Measurements from ENCODE around the gene NDUFS1. TPM values are rescaled to one million over a fixed set of nuclear protein-coding genes. Genes with fewer than 3 reads are reported as not detected.
"Not testable (repeated sequence)": the region's sequence is repeated elsewhere in the genome, so short reads cannot be mapped to it uniquely, and the experiment has no call there.

Gene NDUFS1
- total RNA-seq, 4 donors from 2014 or later: 50.9 to 162 (median 82.8) TPM

DNA sequence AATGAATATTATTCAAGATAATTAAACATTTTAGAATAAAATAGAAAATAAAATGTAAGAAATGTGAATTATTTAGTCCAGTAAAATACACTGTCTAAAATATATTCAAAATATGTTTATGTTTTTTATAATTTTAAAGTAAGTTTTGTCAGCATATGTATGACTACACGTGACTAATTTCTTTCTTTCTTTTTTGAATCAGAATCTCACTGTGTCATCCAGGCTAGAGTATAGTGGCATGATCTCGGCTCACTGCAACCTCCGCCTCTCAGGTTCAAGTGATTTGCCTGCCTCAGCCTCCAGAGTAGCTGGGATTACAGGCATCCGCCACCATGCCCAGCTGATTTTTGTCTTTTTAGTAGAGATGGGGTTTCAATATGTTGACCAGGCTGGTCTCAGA is 54.2 kb downstream of the NDUFS1 start:
- Histone ChIP-seq H3K27ac (no peak overlapping the region), H3K36me3 (no peaks in the 10 kb centered on the region), H3K4me1 (no peaks in the 10 kb centered on the region), H3K4me3 (replicated peaks in 1 of 3) (no peak overlapping the region), H3K9me3 (no peaks in the 10 kb centered on the region), H3K27me3 (no peaks in the 10 kb centered on the region)
- intact Hi-C loops (cut with DNase I): no loop called here
- no peak for DNase-seq
- no peak for TF ChIP-seq POLR2A (IDR thresholded peaks at IDR 0.05)
- no peak for TF ChIP-seq CTCF (IDR thresholded peaks at IDR 0.05)
- 91 to 94% methylated on average over 4 of the region's 4 CpGs for WGBS, 2 donors

DNA sequence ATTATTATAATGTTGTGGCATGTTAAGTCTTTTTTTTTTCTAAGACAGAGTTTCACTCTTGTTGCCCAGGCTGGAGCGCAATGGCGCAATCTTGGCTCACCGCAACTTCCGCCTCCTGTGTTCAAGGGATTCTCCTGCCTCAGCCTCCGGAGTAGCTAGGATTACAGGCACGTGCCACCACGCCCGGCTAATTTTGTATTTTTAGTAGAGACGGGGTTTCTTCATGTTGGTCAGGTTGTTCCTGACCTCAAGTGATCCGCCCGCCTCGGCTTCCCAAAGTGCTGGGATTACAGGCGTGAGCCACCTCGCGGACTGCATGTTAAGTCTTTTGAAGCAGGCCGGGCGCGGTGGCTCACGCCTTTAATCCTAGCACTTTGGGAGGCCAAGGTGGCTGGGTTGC is 60.4 kb downstream of the NDUFS1 start:
- not testable (repeated sequence) for DNase-seq
- WGBS, 2 donors: 93 to 98% methylated on average over 19 of the region's 19 CpGs

DNA sequence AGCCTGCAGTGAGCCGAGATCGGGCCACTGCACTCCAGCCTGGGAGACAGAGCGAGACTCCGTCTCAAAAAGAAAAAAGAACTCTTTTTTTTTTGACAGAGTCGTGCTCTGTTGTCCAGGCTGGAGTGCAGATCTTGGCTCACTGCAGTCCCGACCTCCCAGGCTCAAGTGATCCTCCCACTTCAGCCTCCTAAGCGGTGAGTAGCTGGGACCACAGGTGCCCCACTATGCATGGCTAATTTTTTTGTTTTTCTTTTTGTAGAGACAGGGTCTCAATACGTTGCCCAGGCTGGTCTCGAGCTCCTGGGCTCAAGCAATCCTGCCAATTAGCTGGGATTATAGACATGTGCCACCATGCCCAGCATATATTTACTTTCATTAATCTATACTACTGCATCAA is 60.8 kb downstream of the NDUFS1 start:
- Histone ChIP-seq H3K4me1 (no peaks in the 10 kb centered on the region), H3K4me3 (replicated peaks in 1 of 3) (no peak overlapping the region), H3K27ac (no peak overlapping the region), H3K27me3 (no peaks in the 10 kb centered on the region), H3K9me3 (no peaks in the 10 kb centered on the region), H3K36me3 (no peaks in the 10 kb centered on the region)
- WGBS, 2 donors: 96% methylated on average over 9 of the region's 9 CpGs
- TF ChIP-seq CTCF (IDR thresholded peaks at IDR 0.05) (no peak), POLR2A (IDR thresholded peaks at IDR 0.05) (no peak)
- no peak for DNase-seq
- intact Hi-C loops (cut with DNase I): no loop called here

More for the DNA sequence above, 60.4 kb downstream of the NDUFS1 start:
- H3K9me3 ChIP-seq; H3K36me3 ChIP-seq; H3K4me3 ChIP-seq (replicated peaks in 1 of 3); H3K4me1 ChIP-seq; H3K27me3 ChIP-seq; H3K27ac ChIP-seq; intact Hi-C loops (cut with DNase I): not testable (repeated sequence)

DNA sequence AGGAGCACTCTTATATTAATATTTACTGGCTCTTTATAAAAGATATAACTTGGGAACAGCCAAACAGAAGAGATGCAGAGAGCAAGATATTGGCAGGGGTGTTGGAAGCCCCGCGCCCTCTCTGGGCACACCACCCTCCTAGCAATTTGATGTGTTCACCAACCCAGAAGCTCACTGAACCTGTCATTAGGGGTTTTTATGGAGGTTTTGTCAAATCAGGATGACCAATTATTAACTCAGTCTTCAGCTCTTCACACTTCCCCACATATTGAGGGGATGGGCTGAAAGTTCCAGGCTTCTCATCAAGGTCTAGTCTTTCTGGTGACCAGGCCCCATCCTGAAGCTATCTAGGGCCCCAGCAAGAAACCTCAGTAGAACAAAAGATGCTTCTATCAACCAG is 62.4 kb downstream of the NDUFS1 start:
- TF ChIP-seq CTCF (IDR thresholded peaks at IDR 0.05) (no peak), POLR2A (IDR thresholded peaks at IDR 0.05) (no peak)
- intact Hi-C loops (cut with DNase I): no loop called here
- WGBS, 2 donors: 100% methylated on average over 2 of the region's 2 CpGs

GRCh38 chr2:206095536-206096332 is 63.5 kb downstream of the NDUFS1 start:
- H3K9me3 ChIP-seq: no peaks in the 10 kb centered on the region
- H3K27ac ChIP-seq: no peak overlapping the region
- H3K4me3 ChIP-seq (replicated peaks in 1 of 3): no peak overlapping the region
- no peaks in the 10 kb centered on the region for H3K27me3 ChIP-seq
- H3K4me1 ChIP-seq: no peaks in the 10 kb centered on the region
- intact Hi-C loops (cut with DNase I): no loop called here
- no peak for TF ChIP-seq POLR2A (IDR thresholded peaks at IDR 0.05)
- no peak for TF ChIP-seq CTCF (IDR thresholded peaks at IDR 0.05)
- no peak for DNase-seq
- 71 to 84% methylated on average over 3 of the region's 3 CpGs for WGBS, 2 donors
- H3K36me3 ChIP-seq: no peaks in the 10 kb centered on the region

More for the DNA sequence above, 62.4 kb downstream of the NDUFS1 start:
- H3K27ac ChIP-seq: no peak overlapping the region
- H3K27me3 ChIP-seq: no peaks in the 10 kb centered on the region
- no peaks in the 10 kb centered on the region for H3K4me1 ChIP-seq
- no peaks in the 10 kb centered on the region for H3K9me3 ChIP-seq
- no peak overlapping the region for H3K4me3 ChIP-seq (replicated peaks in 1 of 3)
- no peak for DNase-seq
- no peaks in the 10 kb centered on the region for H3K36me3 ChIP-seq

Data from thyroid gland (tissue), 4 donors.